ENCODE results near the gene CEMIP2. TPM values are rescaled to one million over a fixed set of nuclear protein-coding genes. Genes with fewer than 3 reads are reported as not detected.

The CEMIP2 gene
- total RNA-seq, 1 donor from 2014 or later = 45.3 TPM

DNA sequence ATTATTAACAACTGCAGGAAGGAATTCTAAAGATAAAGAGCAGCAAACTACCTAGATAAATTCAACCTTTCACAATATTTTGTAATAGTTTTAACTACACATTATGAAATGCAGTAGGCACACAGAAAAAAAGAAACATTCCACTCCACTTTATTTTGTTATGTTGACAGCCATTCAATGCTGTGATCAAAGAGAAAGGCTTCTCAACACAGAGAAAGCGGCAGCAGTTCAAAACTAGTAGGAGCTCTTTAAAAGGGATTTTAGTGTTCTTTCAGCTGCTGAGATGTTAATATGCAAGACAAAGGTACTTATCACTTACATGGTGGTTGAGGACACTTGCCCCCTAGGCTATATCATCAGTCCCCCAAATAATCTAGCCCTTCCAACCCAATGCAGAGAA lies 11.6 kb downstream of the CEMIP2 start:
- peaks cover 44% of the 10 kb centered on the region for H3K4me1 Mint-ChIP-seq (ENCODE audit: low read depth)
- peaks cover 19% of the 10 kb centered on the region for H3K36me3 Mint-ChIP-seq (ENCODE audit: low read depth)
- H3K27ac Mint-ChIP-seq = no peak overlapping the region
- intact Hi-C loops (cut with micrococcal nuclease) = no loop called here
- DNase-seq (ENCODE audit: low spot score) = no peak
- no peak overlapping the region for H3K4me3 Mint-ChIP-seq (ENCODE audit: low read depth)
- H3K9me3 Mint-ChIP-seq = no peaks in the 10 kb centered on the region
- H3K27me3 Mint-ChIP-seq (ENCODE audit: low read depth) = no peaks in the 10 kb centered on the region

DNA sequence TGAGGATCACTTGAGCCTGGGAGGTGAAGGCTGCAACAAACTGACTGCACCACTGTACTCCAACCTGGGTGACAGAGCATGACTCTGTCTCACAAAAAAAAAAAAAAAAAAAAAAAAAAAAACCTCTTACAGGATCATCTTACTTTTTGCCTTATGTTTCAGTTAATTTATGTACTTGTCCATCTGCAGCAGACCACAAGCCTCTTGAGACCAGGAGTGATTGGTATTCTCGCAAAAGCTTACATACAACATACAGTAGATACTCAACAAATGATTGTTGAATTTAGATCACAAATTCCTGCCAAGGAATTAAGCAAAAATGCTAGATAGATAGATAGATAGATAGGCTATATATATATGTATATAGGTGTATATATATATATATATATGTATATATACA lies 12.4 kb downstream of the CEMIP2 start:
- peaks cover 23% of the 10 kb centered on the region for H3K36me3 Mint-ChIP-seq (ENCODE audit: low read depth)
- H3K27ac Mint-ChIP-seq = no peak overlapping the region
- intact Hi-C loops (cut with micrococcal nuclease) = no loop called here

DNA sequence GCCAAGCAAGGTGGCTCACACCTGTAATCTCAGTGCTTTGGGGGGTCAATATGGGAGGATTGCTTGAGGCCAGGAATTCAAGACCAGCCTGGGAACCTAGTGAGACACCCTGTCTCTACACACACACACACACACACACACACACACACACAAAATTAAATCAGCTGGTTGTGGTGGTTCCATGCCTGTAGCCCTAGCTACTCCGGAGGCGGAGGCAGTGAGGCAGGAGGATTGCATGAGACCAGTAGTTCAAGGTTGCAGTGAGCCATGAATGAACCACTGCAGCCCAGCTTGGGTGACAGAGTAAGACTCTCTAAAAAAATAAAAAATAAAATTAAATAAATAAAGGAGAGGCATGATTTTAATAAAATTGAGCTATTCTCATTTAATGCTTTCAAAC lies 13.1 kb downstream of the CEMIP2 start:
- H3K9me3 Mint-ChIP-seq = no peaks in the 10 kb centered on the region
- no peak for DNase-seq (ENCODE audit: low spot score)
- no peak overlapping the region for H3K4me3 Mint-ChIP-seq (ENCODE audit: low read depth)
- H3K27ac Mint-ChIP-seq = no peak overlapping the region
- peaks cover 34% of the 10 kb centered on the region for H3K4me1 Mint-ChIP-seq (ENCODE audit: low read depth)
- H3K36me3 Mint-ChIP-seq (ENCODE audit: low read depth) = peaks cover 23% of the 10 kb centered on the region
- intact Hi-C loops (cut with micrococcal nuclease) = no loop called here
- H3K27me3 Mint-ChIP-seq (ENCODE audit: low read depth) = no peaks in the 10 kb centered on the region

More for the DNA sequence above, 12.4 kb downstream of the CEMIP2 start:
- DNase-seq (ENCODE audit: low spot score) = no peak
- Mint-ChIP-seq H3K27me3 (ENCODE audit: low read depth) (no peaks in the 10 kb centered on the region), H3K9me3 (no peaks in the 10 kb centered on the region), H3K4me1 (ENCODE audit: low read depth) (peaks cover 38% of the 10 kb centered on the region), H3K4me3 (ENCODE audit: low read depth) (no peak overlapping the region)

DNA sequence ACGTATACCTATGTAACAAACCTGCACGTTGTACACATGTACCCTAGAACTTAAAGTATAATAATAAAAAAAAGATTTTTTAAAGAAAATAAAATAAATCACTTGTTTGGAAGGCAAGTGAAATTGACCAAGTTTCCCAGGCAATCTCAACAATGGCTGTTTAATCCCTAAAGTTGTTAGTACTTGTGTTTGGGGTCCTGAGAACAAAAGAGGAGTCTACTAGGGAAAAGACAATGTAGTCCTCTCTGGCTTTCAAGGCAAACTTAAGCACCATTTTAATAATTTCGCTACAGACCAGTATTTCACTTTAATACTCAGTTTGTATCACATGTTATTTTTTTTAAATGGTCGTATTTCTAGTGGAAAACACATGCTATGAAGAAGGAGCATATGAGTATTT lies 14.2 kb downstream of the CEMIP2 start:
- peaks cover 29% of the 10 kb centered on the region for H3K4me1 Mint-ChIP-seq (ENCODE audit: low read depth)
- H3K36me3 Mint-ChIP-seq (ENCODE audit: low read depth) = peaks cover 27% of the 10 kb centered on the region

DNA sequence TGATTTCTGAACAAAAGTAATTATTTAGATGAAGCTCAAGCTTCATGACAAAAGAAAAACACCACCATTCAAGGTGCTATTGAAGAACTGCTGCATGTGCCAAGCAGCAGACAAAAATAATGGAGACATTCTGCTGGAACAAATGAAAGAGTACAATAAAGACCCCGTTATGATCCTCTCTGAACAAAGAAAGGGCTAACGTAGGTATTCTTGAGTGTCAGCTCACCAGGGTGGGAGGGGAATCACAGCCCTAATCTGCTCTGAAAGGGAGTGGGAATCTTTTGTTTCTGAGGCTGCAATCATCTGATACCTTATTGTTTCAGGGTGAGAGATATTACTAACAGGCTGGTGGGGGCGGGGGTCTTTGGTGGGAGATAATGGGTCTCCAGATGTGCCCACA lies 15.4 kb downstream of the CEMIP2 start:
- Mint-ChIP-seq H3K9me3 (no peaks in the 10 kb centered on the region), H3K4me1 (ENCODE audit: low read depth) (peaks cover 28% of the 10 kb centered on the region), H3K27ac (no peak overlapping the region)

More for the DNA sequence above, 14.2 kb downstream of the CEMIP2 start:
- H3K9me3 Mint-ChIP-seq = no peaks in the 10 kb centered on the region
- intact Hi-C loops (cut with micrococcal nuclease) = no loop called here
- no peak overlapping the region for H3K27ac Mint-ChIP-seq
- no peak for DNase-seq (ENCODE audit: low spot score)
- H3K4me3 Mint-ChIP-seq (ENCODE audit: low read depth) = no peak overlapping the region
- no peaks in the 10 kb centered on the region for H3K27me3 Mint-ChIP-seq (ENCODE audit: low read depth)

DNA sequence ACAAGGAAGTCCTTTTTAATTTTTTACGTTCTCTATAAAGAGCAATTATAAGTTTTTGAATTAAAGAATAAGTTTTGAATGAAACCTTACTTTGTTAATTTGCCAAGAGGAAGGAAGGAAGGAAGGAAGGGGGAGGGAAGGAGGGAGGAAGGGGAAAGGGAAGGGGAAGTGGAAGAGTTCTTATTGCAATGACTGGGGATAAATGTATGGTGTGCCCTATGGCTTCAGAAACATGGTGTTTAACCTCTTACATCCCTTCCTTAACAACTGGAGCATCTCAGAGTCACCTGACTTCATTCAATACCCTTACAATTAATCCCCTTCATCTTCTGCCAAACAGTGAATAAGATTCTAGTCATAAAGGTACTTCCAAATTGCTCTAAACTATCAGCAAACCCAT lies 16.0 kb downstream of the CEMIP2 start:
- DNase-seq (ENCODE audit: low spot score) = no peak

More for the DNA sequence above, 15.4 kb downstream of the CEMIP2 start:
- intact Hi-C loops (cut with micrococcal nuclease) = loop anchor here (2.0 kb wide), 1 partner anchor 14 kb away; no protein-coding TSS in a partner anchor
- no peak for DNase-seq (ENCODE audit: low spot score)
- H3K4me3 Mint-ChIP-seq (ENCODE audit: low read depth) = no peak overlapping the region
- peaks cover 26% of the 10 kb centered on the region for H3K36me3 Mint-ChIP-seq (ENCODE audit: low read depth)
- H3K27me3 Mint-ChIP-seq (ENCODE audit: low read depth) = no peaks in the 10 kb centered on the region

DNA sequence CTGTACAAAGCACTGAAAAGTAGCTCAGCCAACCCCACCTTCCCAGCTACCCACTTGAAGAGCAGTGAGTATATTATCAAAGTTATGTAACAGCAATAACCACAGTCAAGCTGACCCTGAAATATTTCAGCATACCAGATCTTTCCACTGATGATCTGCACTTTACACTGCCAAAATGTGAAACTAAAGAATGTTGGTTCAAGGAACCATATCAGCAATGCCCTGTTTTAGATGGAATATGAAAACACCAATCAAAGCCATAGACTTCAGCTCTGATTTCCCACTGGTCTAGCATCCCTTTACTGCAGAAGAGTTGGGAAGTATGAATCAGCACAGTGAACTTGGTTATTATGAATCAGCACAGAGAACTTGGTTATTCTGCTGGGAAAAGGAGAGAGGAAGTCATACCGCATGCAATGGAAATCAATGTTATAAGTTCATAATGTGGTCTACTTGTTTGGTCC lies 20.0 kb downstream of the CEMIP2 start:
- Mint-ChIP-seq H3K36me3 (ENCODE audit: low read depth) (peaks cover 62% of the 10 kb centered on the region), H3K9me3 (no peaks in the 10 kb centered on the region), H3K4me1 (ENCODE audit: low read depth) (peaks cover 28% of the 10 kb centered on the region)

More for the DNA sequence above, 16.0 kb downstream of the CEMIP2 start:
- Mint-ChIP-seq H3K27me3 (ENCODE audit: low read depth) (no peaks in the 10 kb centered on the region), H3K9me3 (no peaks in the 10 kb centered on the region), H3K36me3 (ENCODE audit: low read depth) (peaks cover 30% of the 10 kb centered on the region), H3K27ac (no peak overlapping the region), H3K4me1 (ENCODE audit: low read depth) (peaks cover 28% of the 10 kb centered on the region), H3K4me3 (ENCODE audit: low read depth) (no peak overlapping the region)
- intact Hi-C loops (cut with micrococcal nuclease) = loop anchor here (2.0 kb wide), 1 partner anchor 14 kb away; no protein-coding TSS in a partner anchor

DNA sequence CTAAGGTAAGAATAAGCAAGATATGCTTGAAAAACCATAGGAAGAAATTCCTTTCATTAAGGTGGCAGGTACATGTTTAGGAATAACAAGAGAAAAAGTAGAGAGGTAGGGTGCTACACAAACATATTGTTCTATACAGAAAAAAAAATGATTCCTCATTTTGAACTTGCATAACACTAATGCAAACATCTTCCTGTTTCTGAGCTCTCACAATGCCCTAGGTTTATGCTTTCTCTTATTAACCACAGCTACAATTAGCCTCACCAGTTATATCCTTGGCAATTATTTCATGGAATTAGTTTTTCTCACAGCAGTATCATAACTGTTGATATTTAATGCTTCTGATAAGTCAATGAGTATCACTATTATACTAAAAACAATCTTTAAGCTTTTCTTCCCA lies 20.7 kb downstream of the CEMIP2 start:
- no peak overlapping the region for H3K4me3 Mint-ChIP-seq (ENCODE audit: low read depth)
- DNase-seq (ENCODE audit: low spot score) = no peak
- no peaks in the 10 kb centered on the region for H3K27me3 Mint-ChIP-seq (ENCODE audit: low read depth)

More for the DNA sequence above, 20.0 kb downstream of the CEMIP2 start:
- Mint-ChIP-seq H3K4me3 (ENCODE audit: low read depth) (no peak overlapping the region), H3K27me3 (ENCODE audit: low read depth) (no peaks in the 10 kb centered on the region), H3K27ac (no peak overlapping the region)
- intact Hi-C loops (cut with micrococcal nuclease) = no loop called here
- no peak for DNase-seq (ENCODE audit: low spot score)

DNA sequence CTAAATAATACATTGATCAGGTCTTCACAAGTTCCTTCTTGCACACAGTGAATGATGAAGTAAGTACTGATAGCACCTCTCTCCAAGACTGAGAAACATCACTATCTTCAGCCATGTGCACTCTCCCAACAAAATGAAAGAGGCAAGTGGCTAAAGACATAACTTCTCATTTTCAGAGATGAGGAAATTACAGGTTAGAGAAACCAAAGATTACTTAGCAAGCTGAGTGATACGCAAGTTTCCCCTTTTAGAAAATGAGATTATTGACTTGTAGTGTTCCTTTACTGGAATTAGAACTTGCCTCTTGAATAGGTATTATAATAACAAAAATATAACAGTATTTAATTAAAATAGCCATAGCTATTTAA lies 21.6 kb downstream of the CEMIP2 start:
- intact Hi-C loops (cut with micrococcal nuclease) = no loop called here

More for the DNA sequence above, 20.7 kb downstream of the CEMIP2 start:
- intact Hi-C loops (cut with micrococcal nuclease) = no loop called here
- H3K4me1 Mint-ChIP-seq (ENCODE audit: low read depth) = peaks cover 25% of the 10 kb centered on the region
- H3K27ac Mint-ChIP-seq = no peak overlapping the region
- H3K9me3 Mint-ChIP-seq = no peaks in the 10 kb centered on the region
- H3K36me3 Mint-ChIP-seq (ENCODE audit: low read depth) = peaks cover 63% of the 10 kb centered on the region

DNA sequence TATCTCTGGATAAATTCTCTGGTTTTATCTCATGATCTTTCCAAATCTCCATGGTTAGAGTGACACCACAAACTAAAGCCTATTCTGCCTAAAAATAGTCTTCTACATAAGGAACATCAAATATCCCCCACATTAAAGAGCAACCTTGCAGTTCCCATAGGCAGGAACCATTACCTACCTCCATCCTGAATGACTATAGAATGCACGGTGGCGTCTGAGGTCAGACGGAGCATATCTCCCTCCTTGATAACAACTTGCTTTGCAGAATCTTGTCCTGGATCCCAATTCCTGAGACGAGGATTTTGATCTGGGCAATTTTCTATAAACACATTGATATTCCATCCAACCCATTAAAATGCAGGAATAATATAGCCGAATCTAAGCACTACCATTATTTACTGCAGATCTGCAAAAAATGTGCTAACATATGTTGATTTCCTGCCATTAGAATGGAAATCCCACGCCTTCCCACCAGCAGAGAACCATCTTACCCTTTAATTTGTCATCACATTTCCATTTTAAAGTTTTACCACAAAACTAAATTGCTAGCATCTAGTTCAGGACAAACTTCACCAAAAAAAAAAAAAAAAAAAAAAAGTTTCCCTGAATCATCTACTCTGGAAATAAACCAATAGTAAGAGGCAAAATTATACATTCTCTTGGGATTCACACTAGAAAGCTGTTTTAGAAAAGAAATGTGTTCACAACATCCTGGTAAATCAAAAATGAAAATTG lies 22.1 kb downstream of the CEMIP2 start:
- Mint-ChIP-seq H3K36me3 (ENCODE audit: low read depth) (peaks cover 68% of the 10 kb centered on the region), H3K4me1 (ENCODE audit: low read depth) (peaks cover 21% of the 10 kb centered on the region), H3K4me3 (ENCODE audit: low read depth) (no peak overlapping the region), H3K27ac (no peak overlapping the region), H3K27me3 (ENCODE audit: low read depth) (no peaks in the 10 kb centered on the region), H3K9me3 (no peaks in the 10 kb centered on the region)
- intact Hi-C loops (cut with micrococcal nuclease) = no loop called here
- DNase-seq (ENCODE audit: low spot score) = no peak

More for the DNA sequence above, 21.6 kb downstream of the CEMIP2 start:
- H3K9me3 Mint-ChIP-seq = no peaks in the 10 kb centered on the region
- no peak overlapping the region for H3K4me3 Mint-ChIP-seq (ENCODE audit: low read depth)
- H3K4me1 Mint-ChIP-seq (ENCODE audit: low read depth) = peaks cover 21% of the 10 kb centered on the region
- H3K36me3 Mint-ChIP-seq (ENCODE audit: low read depth) = peaks cover 69% of the 10 kb centered on the region
- no peaks in the 10 kb centered on the region for H3K27me3 Mint-ChIP-seq (ENCODE audit: low read depth)
- DNase-seq (ENCODE audit: low spot score) = no peak
- H3K27ac Mint-ChIP-seq = no peak overlapping the region

DNA sequence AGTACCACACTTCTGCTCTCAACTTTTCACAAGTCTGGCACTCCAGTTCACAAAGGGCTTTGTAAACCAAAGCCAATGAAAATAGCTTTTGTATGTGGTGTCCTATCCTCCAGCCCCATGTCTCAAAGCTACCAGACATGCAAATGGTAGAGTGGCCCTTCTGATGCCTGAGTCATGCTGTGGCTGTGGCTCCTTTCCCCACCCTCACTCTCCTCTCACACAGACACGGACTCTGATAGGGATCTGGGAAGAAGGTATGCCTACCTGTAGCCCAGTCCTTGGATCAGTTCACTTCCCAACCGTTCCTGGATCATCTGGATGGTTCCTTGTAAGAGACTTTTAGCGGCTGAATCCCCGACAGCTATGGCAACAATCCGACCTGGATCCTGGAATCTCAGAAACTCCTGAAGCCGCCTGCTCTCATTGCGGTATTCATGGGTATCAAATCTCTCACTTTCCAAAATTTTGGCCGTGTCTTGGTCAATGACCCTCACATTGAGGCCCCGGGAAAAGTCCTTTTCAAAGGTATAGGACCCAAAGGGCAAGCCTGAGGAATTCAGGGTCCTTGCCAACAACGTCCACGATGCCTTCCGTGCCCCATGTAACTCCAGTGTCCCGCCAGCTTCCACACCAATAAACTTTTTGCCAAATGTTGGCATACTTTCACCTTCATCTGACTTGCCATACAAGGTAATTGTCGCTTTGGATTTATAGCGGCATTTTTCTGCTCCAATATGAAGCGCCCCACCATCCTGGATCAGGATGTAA lies 23.4 kb downstream of the CEMIP2 start:
- H3K9me3 Mint-ChIP-seq = no peaks in the 10 kb centered on the region

DNA sequence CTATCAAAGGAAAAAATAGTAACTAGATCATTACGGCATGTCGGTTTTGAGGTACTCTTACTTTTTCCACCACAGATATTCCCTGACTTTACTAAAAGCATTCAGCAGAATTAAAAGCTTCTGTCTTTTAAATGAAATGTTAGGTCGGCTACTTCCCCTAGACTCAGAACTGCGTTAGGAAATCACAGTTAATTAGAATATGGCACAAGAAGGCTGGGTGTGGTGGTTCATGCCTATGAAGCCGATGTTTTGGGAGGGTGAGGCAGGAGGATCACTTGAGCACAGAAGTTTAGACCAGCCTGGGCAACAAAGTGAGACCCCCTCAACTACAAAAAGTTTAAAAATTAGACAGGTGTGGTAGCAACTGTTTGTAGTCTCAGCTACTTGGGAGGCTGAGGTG lies 24.4 kb downstream of the CEMIP2 start:
- intact Hi-C loops (cut with micrococcal nuclease) = no loop called here
- Mint-ChIP-seq H3K4me1 (ENCODE audit: low read depth) (peaks cover 21% of the 10 kb centered on the region), H3K27me3 (ENCODE audit: low read depth) (no peaks in the 10 kb centered on the region), H3K4me3 (ENCODE audit: low read depth) (no peak overlapping the region), H3K27ac (no peak overlapping the region), H3K36me3 (ENCODE audit: low read depth) (peaks cover 69% of the 10 kb centered on the region), H3K9me3 (no peaks in the 10 kb centered on the region)
- DNase-seq (ENCODE audit: low spot score) = no peak

More for the DNA sequence above, 23.4 kb downstream of the CEMIP2 start:
- H3K4me1 Mint-ChIP-seq (ENCODE audit: low read depth) = peaks cover 21% of the 10 kb centered on the region
- no peak for DNase-seq (ENCODE audit: low spot score)
- H3K27ac Mint-ChIP-seq = no peak overlapping the region
- no peak overlapping the region for H3K4me3 Mint-ChIP-seq (ENCODE audit: low read depth)
- peaks cover 69% of the 10 kb centered on the region for H3K36me3 Mint-ChIP-seq (ENCODE audit: low read depth)
- intact Hi-C loops (cut with micrococcal nuclease) = no loop called here
- no peaks in the 10 kb centered on the region for H3K27me3 Mint-ChIP-seq (ENCODE audit: low read depth)

DNA sequence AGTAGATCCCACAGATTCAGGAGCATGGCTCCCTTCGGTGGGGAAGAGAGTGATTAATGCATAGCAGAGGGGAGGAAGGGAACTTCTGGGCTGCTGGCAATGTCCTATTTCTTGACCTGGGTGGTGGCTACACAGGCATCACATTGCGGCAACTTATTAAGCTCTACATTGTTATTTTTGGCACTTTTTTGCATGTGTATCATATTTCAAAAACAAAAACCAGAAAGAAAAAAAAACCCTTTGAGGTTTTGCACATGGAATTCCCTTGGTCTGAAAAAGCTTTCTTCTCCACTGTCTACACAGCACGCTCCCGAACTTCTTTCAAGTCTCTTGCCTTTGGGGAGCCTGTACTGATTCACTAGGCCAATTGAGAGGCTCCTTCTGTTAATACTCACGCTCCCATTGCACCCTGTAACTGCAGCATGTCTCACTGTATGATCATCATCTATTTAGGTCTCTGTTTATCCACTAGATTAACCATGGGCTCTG lies 25.1 kb downstream of the CEMIP2 start:
- intact Hi-C loops (cut with micrococcal nuclease) = no loop called here
- DNase-seq (ENCODE audit: low spot score) = no peak
- Mint-ChIP-seq H3K9me3 (no peaks in the 10 kb centered on the region), H3K4me3 (ENCODE audit: low read depth) (no peak overlapping the region), H3K4me1 (ENCODE audit: low read depth) (peaks cover 16% of the 10 kb centered on the region), H3K27me3 (ENCODE audit: low read depth) (no peaks in the 10 kb centered on the region), H3K36me3 (ENCODE audit: low read depth) (peaks cover 69% of the 10 kb centered on the region), H3K27ac (no peak overlapping the region)

Measured in activated T-helper 2 cell treated with anti-CD3 and anti-CD28 coated beads, Interferon-gamma antibody, Interleukin-2, Interleukin-4, amounts not matched to agents 10 μg/mL and 5 μg/mL and 100 μg/mL, durations not matched to agents 14 hours and 24 hours and 36 hours (primary cell).